ENCODE data around the gene CMTM4.
"Not testable (repeated sequence)": the region's sequence is repeated elsewhere in the genome, so short reads cannot be mapped to it uniquely, and the experiment has no call there.

Gene CMTM4

GRCh38 chr16:66639091-66639885 is 57.3 kb downstream of the CMTM4 start:
- DNase-seq, result peak; percentile 32

- DNase-seq, result no peak
These were observed 58.7 kb downstream of the CMTM4 start for GRCh38 chr16:66637806-66638205.

GRCh38 chr16:66636199-66636598 is 60.3 kb downstream of the CMTM4 start:
- no peak for DNase-seq

- no peak for DNase-seq
These were observed 61.1 kb downstream of the CMTM4 start for GRCh38 chr16:66635406-66635805.

GRCh38 chr16:66634527-66635196 is 61.9 kb downstream of the CMTM4 start:
- DNase-seq, result no peak

DNA sequence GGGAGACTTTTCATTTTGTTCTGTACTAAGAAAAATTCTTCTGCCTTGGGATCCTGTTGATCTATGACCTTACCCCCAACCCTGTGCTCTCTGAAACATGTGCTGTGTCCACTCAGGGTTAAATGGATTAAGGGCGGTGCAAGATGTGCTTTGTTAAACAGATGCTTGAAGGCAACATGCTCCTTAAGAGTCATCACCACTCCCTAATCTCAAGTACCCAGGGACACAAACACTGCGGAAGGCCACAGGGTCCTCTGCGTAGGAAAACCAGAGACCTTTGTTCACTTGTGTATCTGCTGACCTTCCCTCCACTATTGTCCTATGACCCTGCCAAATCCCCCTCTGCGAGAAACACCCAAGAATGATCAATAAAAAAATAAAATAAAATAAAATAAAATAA is 65.0 kb downstream of the CMTM4 start:
- DNase-seq, result not testable (repeated sequence)

GRCh38 chr16:66630561-66631260 is 65.8 kb downstream of the CMTM4 start:
- not testable (repeated sequence) for DNase-seq

GRCh38 chr16:66629856-66630255 is 66.7 kb downstream of the CMTM4 start:
- no peak for DNase-seq

DNA sequence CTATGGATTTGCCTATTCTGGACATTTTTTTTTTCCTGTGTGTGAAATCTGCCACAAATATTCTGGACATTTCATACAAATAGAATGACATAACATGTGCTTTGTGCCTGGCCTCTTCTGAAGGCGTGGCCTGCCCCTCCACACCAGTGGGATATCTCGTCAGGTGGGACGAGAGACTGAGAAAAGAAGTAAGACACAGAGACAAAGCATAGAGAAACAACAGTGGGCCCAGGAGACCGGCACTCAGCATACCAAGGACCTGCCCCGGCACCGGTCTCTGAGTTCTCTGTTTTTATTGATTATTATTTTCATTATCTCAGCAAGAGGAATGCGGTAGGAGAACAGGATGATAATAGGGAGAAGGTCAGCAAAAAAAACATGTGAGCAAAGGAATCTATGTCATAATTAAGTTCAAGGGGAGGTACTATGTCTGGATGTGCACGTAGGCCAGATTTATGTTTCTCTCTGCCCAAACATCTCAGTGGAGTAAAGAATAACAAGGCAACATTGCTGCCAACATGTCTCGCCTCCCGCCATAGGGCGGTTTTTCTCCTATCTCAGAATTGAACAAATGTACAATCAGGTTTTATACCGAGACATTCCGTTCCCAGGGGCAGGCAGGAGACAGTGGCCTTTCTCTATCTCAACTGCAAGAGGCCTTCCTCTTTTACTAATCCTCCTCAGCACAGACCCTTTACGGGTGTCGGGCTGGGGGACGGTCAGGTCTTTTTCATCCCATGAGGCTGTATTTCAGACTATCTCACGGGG is 68.7 kb downstream of the CMTM4 start:
- DNase-seq, result not testable (repeated sequence)

DNA sequence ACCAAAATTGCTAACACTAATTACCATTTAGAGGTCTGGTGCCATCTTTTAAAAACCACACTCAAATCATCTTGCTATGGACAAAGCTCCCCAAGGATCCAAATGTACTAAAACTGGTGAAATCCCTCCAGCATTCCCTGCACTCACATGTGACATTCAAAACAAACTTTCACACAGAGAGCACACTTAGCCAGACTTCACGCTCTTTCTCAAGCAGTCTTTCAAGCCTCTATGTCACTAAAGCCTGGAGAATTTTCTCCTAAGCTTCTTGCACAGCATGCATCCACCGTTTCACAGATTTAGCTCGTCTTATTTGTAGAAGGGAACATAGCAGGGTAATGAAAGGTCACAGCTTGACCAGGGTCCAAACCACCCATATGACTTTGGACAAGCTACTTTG is 72.8 kb downstream of the CMTM4 start:
- no peak for DNase-seq

- no peak for DNase-seq
These were observed 73.7 kb downstream of the CMTM4 start for GRCh38 chr16:66622863-66623262.

GRCh38 chr16:66621973-66622372 is 74.6 kb downstream of the CMTM4 start:
- DNase-seq, result no peak

DNA sequence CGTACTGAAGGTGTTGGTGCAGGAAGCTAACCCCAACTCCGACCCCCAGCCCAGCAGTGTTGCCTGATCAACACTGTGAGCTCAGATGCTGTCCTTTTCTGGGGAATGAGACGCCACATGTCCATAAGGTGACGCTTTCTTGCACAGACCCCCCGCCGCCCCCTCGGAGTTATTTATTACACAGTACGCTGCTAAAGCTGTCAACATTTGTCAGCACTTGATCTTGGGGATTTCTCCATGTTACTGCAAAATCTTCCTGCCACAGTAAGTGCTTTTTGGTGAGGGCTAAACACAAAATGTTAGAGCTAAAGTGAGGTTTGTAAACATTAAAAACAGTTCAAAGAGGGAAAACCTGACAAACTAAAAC is 76.1 kb downstream of the CMTM4 start:
- DNase-seq, result no peak

- DNase-seq, result peak; percentile 88
These were observed 76.8 kb downstream of the CMTM4 start for GRCh38 chr16:66619534-66620428.

DNA sequence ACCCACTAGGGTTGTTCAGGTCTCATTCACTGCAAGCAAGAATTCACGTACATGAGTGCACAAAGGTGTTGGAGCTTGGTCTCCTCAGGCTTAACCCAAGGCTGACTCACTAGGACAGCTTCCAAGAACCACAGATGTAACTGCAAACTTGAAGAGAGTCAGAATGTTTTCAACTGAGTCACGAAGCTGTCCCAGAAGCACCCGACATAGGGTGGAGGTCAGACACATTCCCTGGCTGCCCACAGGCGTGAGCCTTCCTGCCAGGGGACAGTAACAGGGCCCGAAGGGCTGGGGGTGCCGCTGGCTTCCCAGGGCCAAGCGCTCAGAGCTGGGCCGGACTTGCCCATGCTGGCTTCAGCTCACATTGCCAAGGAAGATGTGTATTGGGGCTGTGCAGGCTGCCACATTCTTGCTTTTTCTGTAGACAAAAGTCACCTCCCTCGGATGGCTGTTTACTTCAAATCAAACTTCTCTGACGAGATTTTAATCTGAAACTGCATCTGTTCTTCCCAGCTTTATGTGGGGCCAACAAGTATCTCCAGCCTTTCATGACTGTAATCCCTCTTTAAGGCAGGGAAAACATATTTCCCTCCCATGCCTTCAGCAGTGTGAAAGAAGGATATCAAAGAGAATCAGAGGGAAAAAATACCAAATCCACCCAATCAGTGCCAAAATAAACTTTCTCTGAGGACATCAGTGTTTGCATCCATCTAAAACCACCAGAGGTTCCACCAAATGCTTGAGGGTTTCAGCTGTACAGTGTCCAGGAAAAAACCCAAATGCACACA is 77.8 kb downstream of the CMTM4 start:
- DNase-seq, result peak; percentile 97

DNA sequence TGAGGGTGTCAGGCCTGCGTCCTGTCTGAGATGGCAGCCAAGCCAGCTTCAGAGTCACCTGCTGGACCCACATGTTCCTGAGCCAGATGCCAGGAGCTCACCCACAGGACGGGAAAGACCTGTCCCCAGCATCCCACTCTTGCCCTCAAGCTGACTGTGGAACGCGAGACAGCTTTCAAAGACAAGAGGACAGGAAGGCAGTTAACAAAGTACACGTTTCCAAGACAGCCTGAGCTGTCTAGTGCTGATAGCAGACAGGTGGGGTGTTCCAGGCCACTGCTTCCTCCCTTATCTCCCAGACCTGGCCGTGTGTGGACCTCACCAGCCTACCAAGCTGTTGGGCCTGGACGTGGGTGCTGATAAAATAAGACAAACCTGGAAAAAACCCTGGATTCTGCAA is 78.8 kb downstream of the CMTM4 start:
- no peak for DNase-seq

- DNase-seq, result no peak
These were observed 79.5 kb downstream of the CMTM4 start for GRCh38 chr16:66617010-66617434.

DNA sequence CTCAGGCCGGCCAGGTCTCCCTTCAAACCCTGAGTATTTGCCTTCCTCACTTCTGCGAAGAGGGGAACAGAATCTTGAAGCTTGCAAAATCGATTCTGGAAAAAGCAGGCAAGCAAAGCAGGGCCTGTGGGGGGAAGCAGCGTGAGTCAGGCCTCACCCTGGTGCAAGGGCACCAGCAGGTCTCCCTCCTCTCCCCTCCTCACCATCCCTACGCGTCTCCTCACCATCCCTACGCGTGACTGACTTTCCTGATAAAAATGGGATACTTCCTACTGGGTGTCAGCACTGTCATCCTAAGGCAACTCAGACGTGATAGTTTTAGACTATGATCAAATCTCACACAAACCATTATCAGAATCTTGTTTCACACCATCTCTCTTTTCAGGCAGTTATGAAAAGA is 80.0 kb downstream of the CMTM4 start:
- no peak for DNase-seq

GRCh38 chr16:66616169-66616568 is 80.4 kb downstream of the CMTM4 start:
- no peak for DNase-seq

GRCh38 chr16:66614161-66614802 is 82.3 kb downstream of the CMTM4 start:
- no peak for DNase-seq

DNA sequence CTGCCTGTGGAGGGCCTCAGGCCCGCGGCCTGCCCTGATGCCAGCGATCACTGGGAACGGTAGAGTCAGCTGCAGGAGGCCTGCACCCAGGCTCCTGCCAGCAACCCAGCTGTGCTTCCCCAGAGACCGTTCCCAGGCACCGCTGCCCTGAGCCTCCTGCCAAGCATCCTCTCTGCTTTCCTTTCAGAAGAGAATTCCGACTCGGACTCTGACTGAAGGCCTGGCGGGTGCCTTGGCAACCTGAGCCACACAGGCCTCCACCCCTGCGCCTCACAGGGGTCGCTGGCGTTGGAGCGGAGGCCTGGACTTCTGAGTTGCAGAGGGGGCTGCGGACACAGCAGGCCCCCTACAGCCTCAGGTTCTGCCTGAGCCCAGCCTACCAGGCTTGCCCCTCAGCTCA is 84.1 kb downstream of the CMTM4 start:
- no peak for DNase-seq

Measured in fibroblast of skin of right biceps (primary cell).